OCI-LY7 (cell line): Measurements from ENCODE around the gene MPDZ. TPM values are rescaled to one million over a fixed set of nuclear protein-coding genes. Genes with fewer than 3 reads are reported as not detected.

Source experiments
- BruUV-seq: library from RNA; stranded (reverse); fragments of 400-500 nt; replicated peaks from 2 replicates; lab custom pipeline; 2021; lab: Mats Ljungman, UMichigan
- CTCF ChIA-PET: fragments of 300-600 bp; sonication (Branson Sonifier 250); formaldehyde crosslinking; loops from one replicate; lab custom pipeline; 2022; ENCODE audit warnings: antibody characterized with exemption; ENCODE audit not compliant: unreplicated experiment; lab: Charles Lee
- POLR2A ChIA-PET: fragments of 300-600 bp; sonication (Branson Sonifier 250); formaldehyde crosslinking; loops from one replicate; lab custom pipeline; 2022; ENCODE audit warnings: antibody characterized with exemption; lab: Charles Lee
- DNase-seq: peaks from one replicate; pipeline ENCODE4 v3.0.0-alpha.2; 2015; ENCODE audit warnings: low spot score
- H2AFZ ChIP-seq: fragments of 200-600 bp; sonication (generic), shearing (Covaris generic); 2 replicates; pipeline ENCODE4 v1.6.1; 2014; ENCODE audit warnings: mild to moderate bottlenecking, antibody characterized with exemption, low read length, moderate library complexity
- H3K27ac ChIP-seq: fragments of 200-600 bp; sonication (generic); 2 replicates; pipeline ENCODE4 v1.5.1; 2014; ENCODE audit warnings: mixed run types, low read depth, mild to moderate bottlenecking, moderate library complexity, low read length, inconsistent platforms; ENCODE audit not compliant: poor library complexity, severe bottlenecking
- H3K36me3 ChIP-seq: fragments of 200-600 bp; sonication (generic); 2 replicates; pipeline ENCODE4 v1.6.1; 2014; ENCODE audit warnings: mild to moderate bottlenecking, antibody characterized with exemption, low read length, moderate library complexity, mixed read lengths; ENCODE audit not compliant: insufficient read depth
- H3K4me1 ChIP-seq: fragments of 200-600 bp; sonication (generic); 2 replicates; pipeline ENCODE4 v1.5.1; 2014; ENCODE audit warnings: mild to moderate bottlenecking, low read length; ENCODE audit not compliant: insufficient read depth, poor library complexity, severe bottlenecking
- H3K4me2 ChIP-seq: fragments of 200-600 bp; sonication (generic); 2 replicates; pipeline ENCODE4 v1.6.1; 2014; ENCODE audit warnings: mild to moderate bottlenecking, low read length
- H3K4me3 ChIP-seq: fragments of 200-600 bp; sonication (generic); 2 replicates; pipeline ENCODE4 v1.5.1; 2014; ENCODE audit warnings: mild to moderate bottlenecking, low read depth, low read length; ENCODE audit not compliant: poor library complexity, severe bottlenecking
- H3K79me2 ChIP-seq: fragments of 200-600 bp; sonication (generic); 2 replicates; pipeline ENCODE4 v1.6.1; 2016; ENCODE audit warnings: low read depth, mild to moderate bottlenecking, low read length, moderate library complexity, mixed read lengths; ENCODE audit not compliant: insufficient read depth
- H3K9me2 ChIP-seq: fragments of 200-600 bp; sonication (generic); 2 replicates; pipeline ENCODE4 v1.6.1; 2016; ENCODE audit warnings: mild to moderate bottlenecking, low read length, mixed read lengths; ENCODE audit not compliant: insufficient read depth
- H3K9me3 ChIP-seq: fragments of 200-600 bp; sonication (generic); 2 replicates; pipeline ENCODE4 v1.6.1; 2014; ENCODE audit warnings: mild to moderate bottlenecking, mixed run types, low read length, mixed read lengths
- H4K20me1 ChIP-seq: fragments of 200-600 bp; sonication (generic); 2 replicates; pipeline ENCODE4 v1.6.1; 2014; ENCODE audit warnings: mild to moderate bottlenecking, antibody characterized with exemption, low read length, moderate library complexity, mixed read lengths; ENCODE audit not compliant: insufficient read depth
- EZH2phosphoT487 ChIP-seq: fragments of 200-600 bp; sonication (generic); IDR thresholded peaks from 2 replicates; pipeline ENCODE4 v1.6.1; 2018; ENCODE audit warnings: low read depth, borderline replicate concordance, mild to moderate bottlenecking, mixed run types, antibody characterized with exemption, low read length, moderate library complexity, mixed read lengths
- intact Hi-C: fragments of 100-400 bp; cut with micrococcal nuclease; formaldehyde crosslinking; loops from one replicate; pipeline ENCODE4 v1.10.0; 2022; ENCODE audit not compliant: unreplicated experiment
- total RNA-seq, 2 experiments: library from RNA; depleted of rRNA in 1 of 2; stranded (reverse); fragments of >200 nt in 1 of 2; shearing (Covaris generic) in 1 of 2; gene quantifications; 2 replicates each; pipeline ENCODE4 v1.2.3, GENCODE V29; 2014 to 2022
- TF ChIP-seq, protein P1 (sequence below): fragments of 200-600 bp; sonication (generic); conservative IDR thresholded peaks from 2 replicates; pipeline ENCODE4 v1.5.1; 2014; ENCODE audit warnings: mild to moderate bottlenecking, antibody characterized with exemption, low read length, moderate library complexity, mixed read lengths

The MPDZ gene
- total RNA-seq, 2 experiments from 2014 or later = not detected

GRCh38 chr9:13322828-13323550 lies 43.5 kb upstream of the MPDZ start:
- H3K36me3 ChIP-seq = no peaks in the 10 kb centered on the region
- no peak overlapping the region for H3K4me2 ChIP-seq
- H3K9me2 ChIP-seq = no peaks in the 10 kb centered on the region
- TF ChIP-seq, protein P1, sequence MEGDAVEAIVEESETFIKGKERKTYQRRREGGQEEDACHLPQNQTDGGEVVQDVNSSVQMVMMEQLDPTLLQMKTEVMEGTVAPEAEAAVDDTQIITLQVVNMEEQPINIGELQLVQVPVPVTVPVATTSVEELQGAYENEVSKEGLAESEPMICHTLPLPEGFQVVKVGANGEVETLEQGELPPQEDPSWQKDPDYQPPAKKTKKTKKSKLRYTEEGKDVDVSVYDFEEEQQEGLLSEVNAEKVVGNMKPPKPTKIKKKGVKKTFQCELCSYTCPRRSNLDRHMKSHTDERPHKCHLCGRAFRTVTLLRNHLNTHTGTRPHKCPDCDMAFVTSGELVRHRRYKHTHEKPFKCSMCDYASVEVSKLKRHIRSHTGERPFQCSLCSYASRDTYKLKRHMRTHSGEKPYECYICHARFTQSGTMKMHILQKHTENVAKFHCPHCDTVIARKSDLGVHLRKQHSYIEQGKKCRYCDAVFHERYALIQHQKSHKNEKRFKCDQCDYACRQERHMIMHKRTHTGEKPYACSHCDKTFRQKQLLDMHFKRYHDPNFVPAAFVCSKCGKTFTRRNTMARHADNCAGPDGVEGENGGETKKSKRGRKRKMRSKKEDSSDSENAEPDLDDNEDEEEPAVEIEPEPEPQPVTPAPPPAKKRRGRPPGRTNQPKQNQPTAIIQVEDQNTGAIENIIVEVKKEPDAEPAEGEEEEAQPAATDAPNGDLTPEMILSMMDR = no peak
- TF ChIP-seq EZH2phosphoT487 = no peak
- H3K4me1 ChIP-seq = no peaks in the 10 kb centered on the region
- H3K9me3 ChIP-seq = no peaks in the 10 kb centered on the region
- H4K20me1 ChIP-seq = no peaks in the 10 kb centered on the region
- ChIA-PET POLR2A (interaction anchor here (0.6 to 1.1 kb wide), 2 partner anchors 14 to 107 kb away, joined by 3 to 6 read pairs; no protein-coding TSS in a partner anchor), CTCF (no interaction called here)
- intact Hi-C loops = no loop called here
- no peak for DNase-seq
- no peaks in the 10 kb centered on the region for H3K79me2 ChIP-seq
- H3K27ac ChIP-seq = no peak overlapping the region
- H2AFZ ChIP-seq = no peak overlapping the region
- BruUV-seq = no TSS peak
- H3K4me3 ChIP-seq = no peak overlapping the region

GRCh38 chr9:13318027-13318426 lies 38.5 kb upstream of the MPDZ start:
- TF ChIP-seq, protein P1 = no peak
- no peak for TF ChIP-seq EZH2phosphoT487
- H2AFZ ChIP-seq = no peak overlapping the region

DNA sequence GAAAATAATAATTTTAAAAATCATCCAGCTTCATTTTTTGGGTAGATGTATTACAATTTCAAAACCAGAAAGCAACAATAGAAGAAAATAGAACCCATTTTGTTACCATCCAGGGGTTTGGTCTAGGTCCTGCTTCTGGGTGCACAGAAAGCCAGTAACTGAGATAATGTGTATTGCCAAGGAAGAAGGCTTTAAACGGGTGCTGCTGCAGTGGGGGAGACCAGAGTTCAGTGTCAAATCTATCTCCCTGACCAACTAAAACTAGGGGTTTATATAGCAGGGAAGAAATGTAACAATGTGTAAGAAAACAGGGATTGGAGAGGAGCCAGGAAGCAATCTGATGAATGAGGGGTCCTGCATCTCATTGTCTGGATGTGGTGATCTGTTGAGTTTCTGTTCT lies 17.5 kb upstream of the MPDZ start:
- Histone ChIP-seq H4K20me1 (no peaks in the 10 kb centered on the region), H2AFZ (no peak overlapping the region), H3K4me2 (no peak overlapping the region), H3K4me3 (no peak overlapping the region), H3K9me3 (no peaks in the 10 kb centered on the region), H3K9me2 (no peaks in the 10 kb centered on the region), H3K36me3 (no peaks in the 10 kb centered on the region), H3K4me1 (no peaks in the 10 kb centered on the region), H3K27ac (no peak overlapping the region), H3K79me2 (no peaks in the 10 kb centered on the region)
- intact Hi-C loops = no loop called here
- no TSS peak for BruUV-seq
- POLR2A ChIA-PET = no interaction called here
- CTCF ChIA-PET = no interaction called here
- TF ChIP-seq EZH2phosphoT487 = no peak
- TF ChIP-seq, protein P1 = no peak
- DNase-seq = no peak

More at GRCh38 chr9:13318027-13318426, 38.5 kb upstream of the MPDZ start:
- Histone ChIP-seq H3K4me1 (no peaks in the 10 kb centered on the region), H3K4me3 (no peak overlapping the region), H3K79me2 (no peaks in the 10 kb centered on the region), H4K20me1 (no peaks in the 10 kb centered on the region), H3K9me3 (no peaks in the 10 kb centered on the region), H3K4me2 (no peak overlapping the region), H3K9me2 (no peaks in the 10 kb centered on the region), H3K36me3 (no peaks in the 10 kb centered on the region), H3K27ac (no peak overlapping the region)
- ChIA-PET CTCF (no interaction called here), POLR2A (no interaction called here)
- BruUV-seq = no TSS peak
- DNase-seq = no peak
- intact Hi-C loops = no loop called here
